ENCODE measurements around the gene C16orf90. TPM values are rescaled to one million over a fixed set of nuclear protein-coding genes. Genes with fewer than 3 reads are reported as not detected.

The C16orf90 gene
- total RNA-seq, 1 experiment from 2014 or later: not detected

GRCh38 chr16:3454631-3455147 lies 40.6 kb downstream of the C16orf90 start:
- BruUV-seq (replicated peaks): no TSS peak
- TF ChIP-seq EZH2phosphoT487 (IDR thresholded peaks at IDR 0.05; ENCODE audit: borderline replicate concordance, low read length) (no peak), EZH2 (IDR thresholded peaks at IDR 0.05; ENCODE audit: low read length, unreplicated experiment) (no peak)
- TF ChIP-seq, protein P1, sequence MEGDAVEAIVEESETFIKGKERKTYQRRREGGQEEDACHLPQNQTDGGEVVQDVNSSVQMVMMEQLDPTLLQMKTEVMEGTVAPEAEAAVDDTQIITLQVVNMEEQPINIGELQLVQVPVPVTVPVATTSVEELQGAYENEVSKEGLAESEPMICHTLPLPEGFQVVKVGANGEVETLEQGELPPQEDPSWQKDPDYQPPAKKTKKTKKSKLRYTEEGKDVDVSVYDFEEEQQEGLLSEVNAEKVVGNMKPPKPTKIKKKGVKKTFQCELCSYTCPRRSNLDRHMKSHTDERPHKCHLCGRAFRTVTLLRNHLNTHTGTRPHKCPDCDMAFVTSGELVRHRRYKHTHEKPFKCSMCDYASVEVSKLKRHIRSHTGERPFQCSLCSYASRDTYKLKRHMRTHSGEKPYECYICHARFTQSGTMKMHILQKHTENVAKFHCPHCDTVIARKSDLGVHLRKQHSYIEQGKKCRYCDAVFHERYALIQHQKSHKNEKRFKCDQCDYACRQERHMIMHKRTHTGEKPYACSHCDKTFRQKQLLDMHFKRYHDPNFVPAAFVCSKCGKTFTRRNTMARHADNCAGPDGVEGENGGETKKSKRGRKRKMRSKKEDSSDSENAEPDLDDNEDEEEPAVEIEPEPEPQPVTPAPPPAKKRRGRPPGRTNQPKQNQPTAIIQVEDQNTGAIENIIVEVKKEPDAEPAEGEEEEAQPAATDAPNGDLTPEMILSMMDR (conservative IDR thresholded peaks at IDR 0.05; ENCODE audit: low read depth, low read length): no peak
- no peak overlapping the region for H3K4me2 ChIP-seq (ENCODE audit: low read length)
- H3K79me2 ChIP-seq (ENCODE audit: low read length): peaks cover 20% of the 10 kb centered on the region
- H3K4me1 ChIP-seq (ENCODE audit: insufficient read depth, low read length): peaks cover 21% of the 10 kb centered on the region
- ChIA-PET CTCF (no interaction called here), POLR2A (ENCODE audit: unreplicated experiment) (no interaction called here)
- no peaks in the 10 kb centered on the region for H3K36me3 ChIP-seq (ENCODE audit: low read depth, low read length)
- H3K27ac ChIP-seq (ENCODE audit: low read length): no peak overlapping the region
- ATAC-seq (no peak), DNase-seq (no peak)
- H3K4me3 ChIP-seq (ENCODE audit: low read length): no peak overlapping the region
- H4K20me1 ChIP-seq (ENCODE audit: low read length): peaks cover 5% of the 10 kb centered on the region
- no peaks in the 10 kb centered on the region for H3F3A ChIP-seq (ENCODE audit: low read length, unreplicated experiment)
- H3K9me3 ChIP-seq (ENCODE audit: low read length): no peaks in the 10 kb centered on the region
- no peak overlapping the region for H3K9ac ChIP-seq (ENCODE audit: low read length)
- H3K27me3 ChIP-seq (ENCODE audit: low read length): no peaks in the 10 kb centered on the region
- no peak overlapping the region for H2AFZ ChIP-seq (ENCODE audit: low read length)
- H3K9me2 ChIP-seq (replicated peaks; ENCODE audit: low read length): no peaks in the 10 kb centered on the region
- intact Hi-C loops (cut with micrococcal nuclease): no loop called here

- Histone ChIP-seq H3K36me3 (ENCODE audit: low read depth, low read length) (no peaks in the 10 kb centered on the region), H3K9me2 (replicated peaks; ENCODE audit: low read length) (no peaks in the 10 kb centered on the region), H3K9ac (ENCODE audit: low read length) (no peak overlapping the region), H3K9me3 (ENCODE audit: low read length) (no peaks in the 10 kb centered on the region), H3F3A (ENCODE audit: low read length, unreplicated experiment) (no peaks in the 10 kb centered on the region), H2AFZ (ENCODE audit: low read length) (no peak overlapping the region), H3K4me3 (ENCODE audit: low read length) (no peak overlapping the region), H3K27ac (ENCODE audit: low read length) (no peak overlapping the region), H4K20me1 (ENCODE audit: low read length) (no peaks in the 10 kb centered on the region), H3K4me2 (ENCODE audit: low read length) (no peak overlapping the region), H3K79me2 (ENCODE audit: low read length) (peaks cover 14% of the 10 kb centered on the region), H3K27me3 (ENCODE audit: low read length) (no peaks in the 10 kb centered on the region), H3K4me1 (ENCODE audit: insufficient read depth, low read length) (peaks cover 15% of the 10 kb centered on the region)
- TF ChIP-seq, protein P1 (conservative IDR thresholded peaks at IDR 0.05; ENCODE audit: low read depth, low read length): no peak
- no peak for TF ChIP-seq EZH2phosphoT487 (IDR thresholded peaks at IDR 0.05; ENCODE audit: borderline replicate concordance, low read length)
- no peak for TF ChIP-seq EZH2 (IDR thresholded peaks at IDR 0.05; ENCODE audit: low read length, unreplicated experiment)
- no peak for ATAC-seq
- intact Hi-C loops (cut with micrococcal nuclease): no loop called here
- no TSS peak for BruUV-seq (replicated peaks)
- peak; percentile 13 for DNase-seq
- ChIA-PET POLR2A (ENCODE audit: unreplicated experiment) (no interaction called here), CTCF (no interaction called here)
These were observed 41.2 kb downstream of the C16orf90 start for GRCh38 chr16:3454093-3454492.

GRCh38 chr16:3444032-3444388 lies 51.3 kb downstream of the C16orf90 start:
- no peaks in the 10 kb centered on the region for H3K79me2 ChIP-seq (ENCODE audit: low read length)
- no peaks in the 10 kb centered on the region for H3K27me3 ChIP-seq (ENCODE audit: low read length)
- no peak for TF ChIP-seq EZH2phosphoT487 (IDR thresholded peaks at IDR 0.05; ENCODE audit: borderline replicate concordance, low read length)
- no peak for TF ChIP-seq EZH2 (IDR thresholded peaks at IDR 0.05; ENCODE audit: low read length, unreplicated experiment)
- TF ChIP-seq, protein P1 (conservative IDR thresholded peaks at IDR 0.05; ENCODE audit: low read depth, low read length): no peak
- CTCF ChIA-PET: no interaction called here
- H2AFZ ChIP-seq (ENCODE audit: low read length): no peak overlapping the region
- BruUV-seq (replicated peaks): no TSS peak
- H3K9me3 ChIP-seq (ENCODE audit: low read length): no peaks in the 10 kb centered on the region
- no peak overlapping the region for H3K27ac ChIP-seq (ENCODE audit: low read length)
- no peaks in the 10 kb centered on the region for H4K20me1 ChIP-seq (ENCODE audit: low read length)
- H3K36me3 ChIP-seq (ENCODE audit: low read depth, low read length): no peaks in the 10 kb centered on the region
- POLR2A ChIA-PET (ENCODE audit: unreplicated experiment): no interaction called here
- no peak overlapping the region for H3K4me3 ChIP-seq (ENCODE audit: low read length)
- no peak for DNase-seq
- intact Hi-C loops (cut with micrococcal nuclease): no loop called here
- no peak overlapping the region for H3K4me2 ChIP-seq (ENCODE audit: low read length)
- no peak for ATAC-seq
- H3K4me1 ChIP-seq (ENCODE audit: insufficient read depth, low read length): no peaks in the 10 kb centered on the region
- no peaks in the 10 kb centered on the region for H3K9me2 ChIP-seq (replicated peaks; ENCODE audit: low read length)
- no peak overlapping the region for H3K9ac ChIP-seq (ENCODE audit: low read length)
- H3F3A ChIP-seq (ENCODE audit: low read length, unreplicated experiment): no peaks in the 10 kb centered on the region

Small RNAs within 50 kb of the gene (microRNA-seq; reads per million reads assigned to microRNA genes)
- gene MIR6126 (ENCODE audit: unreplicated experiment): not detected

Other genes starting within 250 kb of the C16orf90 start
- gene MEFV, start 238.9 kb downstream of the C16orf90 start, total RNA-seq (2014; rRNA removed): 0.04 TPM in 1 of 2 replicates, not detected in the other
- gene ZNF263, start 212.0 kb downstream of the C16orf90 start, total RNA-seq (2014; rRNA removed): 52.2 and 68.7 TPM in 2 replicates
- 4.4 and 5.5 TPM in 2 replicates for gene TIGD7, start 190.1 kb downstream of the C16orf90 start, total RNA-seq (2014; rRNA removed)
- gene ZNF75A, start 190.0 kb downstream of the C16orf90 start, total RNA-seq (2014; rRNA removed): 15.9 and 20.1 TPM in 2 replicates
- not detected in 2 replicates for gene OR2C1, start 139.6 kb downstream of the C16orf90 start, total RNA-seq (2014; rRNA removed)
- 5.9 and 7.5 TPM in 2 replicates for gene ZSCAN32, start 94.5 kb downstream of the C16orf90 start, total RNA-seq (2014; rRNA removed)
- gene ZNF174, start 94.3 kb downstream of the C16orf90 start, total RNA-seq (2014; rRNA removed): 9.5 and 11.3 TPM in 2 replicates
- gene ZNF597, start 52.0 kb downstream of the C16orf90 start, total RNA-seq (2014; rRNA removed): not detected in 2 replicates
- 7.6 and 9.3 TPM in 2 replicates for gene NAA60, start 51.8 kb downstream of the C16orf90 start, total RNA-seq (2014; rRNA removed)
- 6.2 and 7.9 TPM in 2 replicates for gene CLUAP1, start 5.5 kb upstream of the C16orf90 start, total RNA-seq (2014; rRNA removed)
- not detected in 2 replicates for gene NLRC3, start 81.9 kb upstream of the C16orf90 start, total RNA-seq (2014; rRNA removed)
- gene SLX4, start 116.1 kb upstream of the C16orf90 start, total RNA-seq (2014; rRNA removed): 5.1 and 5.9 TPM in 2 replicates
- gene DNASE1, start 159.2 kb upstream of the C16orf90 start, total RNA-seq (2014; rRNA removed): 9.3 and 14.0 TPM in 2 replicates
- gene TRAP1, start 222.0 kb upstream of the C16orf90 start, total RNA-seq (2014; rRNA removed): 243 and 382 TPM in 2 replicates

Measured in PC-3 (cell line).